Endothelial cell of umbilical vein (primary cell): ENCODE results near the gene STH. TPM values are rescaled to one million over a fixed set of nuclear protein-coding genes. Genes with fewer than 3 reads are reported as not detected.

Experiments
- BruUV-seq: library from RNA; stranded (reverse); fragments of 400-500 nt; replicated peaks from 2 replicates; lab custom pipeline; 2021; lab: Mats Ljungman, UMichigan
- CTCF ChIA-PET: fragments of 300-600, 350-600 bp; sonication (Branson Sonifier 250); formaldehyde crosslinking; loops from one replicate; lab custom pipeline; 2021; ENCODE audit warnings: antibody characterized with exemption, inconsistent platforms; lab: Charles Lee
- POLR2A ChIA-PET: fragments of 300-600, 350-600 bp; sonication (Branson Sonifier 250); formaldehyde crosslinking; loops from one replicate; lab custom pipeline; 2021; ENCODE audit warnings: antibody characterized with exemption, inconsistent platforms; lab: Charles Lee
- DNase-seq: peaks from one replicate; pipeline ENCODE4 v3.0.0-alpha.2; 2011; ENCODE audit warnings: low read depth, low spot score
- FAIRE-seq: peaks from 2 replicates; lab custom pipeline; 2011; peaks lifted over from hg19 to GRCh38; lab: Jason Lieb, UNC
- H2AFZ ChIP-seq: 2 replicates; pipeline ENCODE4 v1.6.0; 2012; ENCODE audit warnings: low read depth, low read length, control low read depth, inconsistent platforms
- H3K27ac ChIP-seq: 2 replicates; pipeline ENCODE4 v1.5.1; 2011; ENCODE audit warnings: low read depth, mild to moderate bottlenecking, control low read depth, low read length, moderate library complexity; ENCODE audit not compliant: insufficient read depth
- H3K27me3 ChIP-seq, 2 experiments: 2 replicates each; pipeline versions ENCODE4 v1.6.0 to v1.6.1; 2011; ENCODE audit warnings: low read length in 2 of 2, mixed read lengths in 1 of 2; ENCODE audit not compliant: control insufficient read depth in 2 of 2, insufficient read depth in 2 of 2
- H3K36me3 ChIP-seq, 2 experiments: 2 replicates in 1 of 2; 3 replicates in 1 of 2; pipeline ENCODE4 v1.5.1; 2011; ENCODE audit warnings: low read length in 2 of 2, mild to moderate bottlenecking in 1 of 2, moderate library complexity in 1 of 2; ENCODE audit not compliant: control insufficient read depth in 2 of 2, insufficient read depth in 2 of 2; ENCODE audit errors: extremely low read depth in 1 of 2
- H3K4me1 ChIP-seq: 3 replicates; pipeline ENCODE4 v1.5.1; 2011; ENCODE audit warnings: mild to moderate bottlenecking, low read length; ENCODE audit not compliant: control insufficient read depth, insufficient read depth; ENCODE audit errors: extremely low read depth
- H3K4me2 ChIP-seq: 2 replicates; pipeline ENCODE4 v1.6.1; 2011; ENCODE audit warnings: low read length, control low read depth, mixed read lengths; ENCODE audit not compliant: insufficient read depth
- H3K4me3 ChIP-seq, 3 experiments: fragments of 200-600 bp in 1 of 3; sonication (generic), shearing (Covaris generic) in 1 of 3; replicated peaks in 1 of 3; 2 replicates each; pipeline ENCODE4 v1.5.1; 2011 to 2016; ENCODE audit warnings: control low read depth in 3 of 3, low read length in 3 of 3, mild to moderate bottlenecking in 2 of 3, inconsistent platforms in 1 of 3, low read depth in 1 of 3, moderate library complexity in 1 of 3; ENCODE audit not compliant: insufficient read depth in 1 of 3
- H3K79me2 ChIP-seq: 2 replicates; pipeline ENCODE4 v1.6.0; 2012; ENCODE audit warnings: low read length, inconsistent platforms; ENCODE audit not compliant: control insufficient read depth, insufficient read depth
- H3K9ac ChIP-seq: replicated peaks from 2 replicates; pipeline ENCODE3; 2011; ENCODE audit warnings: low read length, control low read depth; ENCODE audit not compliant: insufficient read depth; ENCODE audit errors: extremely low read depth
- H3K9me1 ChIP-seq: replicated peaks from 3 replicates; pipeline ENCODE4 v1.6.0; 2011; ENCODE audit warnings: mild to moderate bottlenecking, low read length; ENCODE audit not compliant: control insufficient read depth, insufficient read depth; ENCODE audit errors: extremely low read depth
- H3K9me3 ChIP-seq: replicated peaks from 2 replicates; pipeline ENCODE4 v1.5.1; 2012; ENCODE audit warnings: low read length, inconsistent platforms; ENCODE audit not compliant: control insufficient read depth, insufficient read depth
- H4K20me1 ChIP-seq: replicated peaks from 2 replicates; pipeline ENCODE3; 2011; ENCODE audit warnings: mild to moderate bottlenecking, low read length; ENCODE audit not compliant: control insufficient read depth, insufficient read depth; ENCODE audit errors: extremely low read depth
- EZH2 ChIP-seq: IDR thresholded peaks from 2 replicates; pipeline ENCODE4 v1.6.1; 2012; ENCODE audit warnings: borderline replicate concordance, low read depth, mild to moderate bottlenecking, moderate library complexity, low read length, inconsistent platforms; ENCODE audit not compliant: severe bottlenecking
- FOS ChIP-seq: IDR thresholded peaks from 2 replicates; pipeline ENCODE4 v1.6.1; 2011; ENCODE audit warnings: mild to moderate bottlenecking, low read length, moderate library complexity, borderline replicate concordance; ENCODE audit not compliant: insufficient read depth
- GATA2 ChIP-seq: IDR thresholded peaks from 2 replicates; pipeline ENCODE4 v1.7.0; 2011; ENCODE audit warnings: low read depth, mild to moderate bottlenecking, moderate library complexity, mixed read lengths, low read length; ENCODE audit not compliant: insufficient read length, insufficient read depth
- JUN ChIP-seq: IDR thresholded peaks from 2 replicates; pipeline ENCODE4 v1.6.1; 2011; ENCODE audit warnings: borderline replicate concordance, low read depth; ENCODE audit not compliant: insufficient read length, insufficient read depth
- MYC ChIP-seq: IDR thresholded peaks from one replicate; pipeline ENCODE4 v1.6.1; 2011; ENCODE audit warnings: mild to moderate bottlenecking, low read depth, low read length
- POLR2A ChIP-seq: IDR thresholded peaks from 2 replicates; pipeline ENCODE4 v1.6.1; 2012; ENCODE audit warnings: low read depth, mild to moderate bottlenecking, control low read depth, low read length
- POLR2AphosphoS5 ChIP-seq: IDR thresholded peaks from 2 replicates; pipeline ENCODE4 v1.6.1; 2012; ENCODE audit warnings: low read depth, mild to moderate bottlenecking, control low read depth, low read length, moderate library complexity; ENCODE audit not compliant: insufficient read depth
- dilution Hi-C: fragments of 300-500 bp; cut with MboI; formaldehyde crosslinking; loops from one replicate; pipeline ENCODE4 v1.15.0; 2019; ENCODE audit warnings: low sequenced_read_pairs; ENCODE audit not compliant: extremely low pct_ligation_motif_present
- intact Hi-C: fragments of 100-400 bp; cut with micrococcal nuclease; formaldehyde crosslinking; loops from one replicate; pipeline ENCODE4 v1.10.0; 2022
- polyA plus RNA-seq, 4 experiments: library from polyadenylated mRNA; depleted of rRNA in 3 of 4; stranded (reverse) in 3 of 4; unstranded in 1 of 4; fragments of >200 nt; gene quantifications; 2 replicates each; pipeline versions ENCODE4 v1.2.1 to v1.2.3, GENCODE V29; 2011 to 2012; ENCODE audit warnings: missing spikeins in 1 of 4
- total RNA-seq: library from RNA; stranded (reverse); gene quantifications from 2 replicates; pipeline ENCODE4 v1.2.3, GENCODE V29; 2021
- TF ChIP-seq, protein P1 (sequence below), 2 donors: IDR thresholded peaks; 1 replicate in 1 of 2; 2 replicates in 1 of 2; pipeline ENCODE4 v1.5.1; 2011; ENCODE audit warnings: low read length in 2 of 2, mild to moderate bottlenecking in 2 of 2, moderate library complexity in 2 of 2, control low read depth in 1 of 2, inconsistent platforms in 1 of 2, low read depth in 1 of 2; ENCODE audit not compliant: insufficient read depth in 1 of 2; ENCODE audit errors: extremely low read depth in 1 of 2
- TF ChIP-seq, protein P2 (sequence below): IDR thresholded peaks from 2 replicates; pipeline ENCODE4 v1.6.1; 2011; ENCODE audit not compliant: insufficient read depth, insufficient read length

STH gene
- total and polyA plus RNA-seq, 2 donors (not counting 3 experiments of a cell fraction or from before 2014, with no cell fraction given): not detected

DNA sequence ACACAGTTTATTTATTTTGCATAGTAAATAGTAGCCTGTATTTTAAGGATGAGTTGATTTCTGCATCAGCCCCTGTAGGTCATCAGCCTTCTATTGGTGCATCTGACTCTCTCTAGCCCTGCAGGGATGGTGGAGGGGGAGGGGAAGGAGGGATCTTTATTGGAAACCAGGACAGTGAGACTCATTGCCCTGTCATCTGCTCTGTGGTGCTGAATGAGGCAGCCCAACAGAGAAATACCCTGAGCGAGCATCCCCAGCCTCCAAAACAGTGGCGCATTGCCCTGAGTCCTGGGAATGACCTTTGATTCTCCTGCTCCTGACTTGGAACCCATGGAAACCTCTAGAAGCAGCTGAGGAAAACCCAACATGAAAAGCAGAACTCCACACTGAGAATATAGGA is 45.5 kb upstream of the STH start:
- Histone ChIP-seq H3K79me2 (no peaks in the 10 kb centered on the region), H3K4me1 (peaks cover 4% of the 10 kb centered on the region), H3K36me3 (no peaks in the 10 kb centered on the region), H2AFZ (no peak overlapping the region), H4K20me1 (no peaks in the 10 kb centered on the region), H3K27ac (no peak overlapping the region), H3K9ac (no peak overlapping the region), H3K4me3 (no peak overlapping the region), H3K4me2 (no peak overlapping the region), H3K9me3 (no peaks in the 10 kb centered on the region), H3K27me3 (peaks cover 14 to 21% of the 10 kb centered on the region in 2 experiments), H3K9me1 (no peaks in the 10 kb centered on the region)
- dilution Hi-C loops (no loop called here), intact Hi-C loops (no loop called here)
- CTCF ChIA-PET: interaction anchor here (1.2 kb wide), 1 partner anchor 9 kb away, joined by 4 read pairs; no protein-coding TSS in a partner anchor
- FAIRE-seq (no peak), DNase-seq (no peak)
- BruUV-seq: no TSS peak
- TF ChIP-seq JUN: no peak
- no peak for TF ChIP-seq FOS
- TF ChIP-seq, protein P1, sequence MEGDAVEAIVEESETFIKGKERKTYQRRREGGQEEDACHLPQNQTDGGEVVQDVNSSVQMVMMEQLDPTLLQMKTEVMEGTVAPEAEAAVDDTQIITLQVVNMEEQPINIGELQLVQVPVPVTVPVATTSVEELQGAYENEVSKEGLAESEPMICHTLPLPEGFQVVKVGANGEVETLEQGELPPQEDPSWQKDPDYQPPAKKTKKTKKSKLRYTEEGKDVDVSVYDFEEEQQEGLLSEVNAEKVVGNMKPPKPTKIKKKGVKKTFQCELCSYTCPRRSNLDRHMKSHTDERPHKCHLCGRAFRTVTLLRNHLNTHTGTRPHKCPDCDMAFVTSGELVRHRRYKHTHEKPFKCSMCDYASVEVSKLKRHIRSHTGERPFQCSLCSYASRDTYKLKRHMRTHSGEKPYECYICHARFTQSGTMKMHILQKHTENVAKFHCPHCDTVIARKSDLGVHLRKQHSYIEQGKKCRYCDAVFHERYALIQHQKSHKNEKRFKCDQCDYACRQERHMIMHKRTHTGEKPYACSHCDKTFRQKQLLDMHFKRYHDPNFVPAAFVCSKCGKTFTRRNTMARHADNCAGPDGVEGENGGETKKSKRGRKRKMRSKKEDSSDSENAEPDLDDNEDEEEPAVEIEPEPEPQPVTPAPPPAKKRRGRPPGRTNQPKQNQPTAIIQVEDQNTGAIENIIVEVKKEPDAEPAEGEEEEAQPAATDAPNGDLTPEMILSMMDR (IDR thresholded peaks at IDR 0.05; ENCODE audit: extremely low read depth in 1 of 2, insufficient read depth in 1 of 2, low read depth in 1 of 2, low read length in 2 of 2): no peak
- TF ChIP-seq POLR2A: no peak
- TF ChIP-seq, protein P2, sequence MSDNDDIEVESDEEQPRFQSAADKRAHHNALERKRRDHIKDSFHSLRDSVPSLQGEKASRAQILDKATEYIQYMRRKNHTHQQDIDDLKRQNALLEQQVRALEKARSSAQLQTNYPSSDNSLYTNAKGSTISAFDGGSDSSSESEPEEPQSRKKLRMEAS: no peak
- TF ChIP-seq POLR2AphosphoS5: no peak
- TF ChIP-seq EZH2: no peak
- TF ChIP-seq GATA2: no peak
- TF ChIP-seq MYC: no peak
- POLR2A ChIA-PET: no interaction called here
